ENCODE data around the gene CTU2.

- TF ChIP-seq CTCF (conservative IDR thresholded peaks at IDR 0.05; ENCODE audit: low read depth, low read length): no peak
- no peak for TF ChIP-seq EZH2 (IDR thresholded peaks at IDR 0.05; ENCODE audit: low read length, unreplicated experiment)
Measured at GRCh38 chr16:88701581-88702370, 4.5 kb upstream of the CTU2 start.
